ENCODE results near the gene EDN2. TPM values are rescaled to one million over a fixed set of nuclear protein-coding genes. Genes with fewer than 3 reads are reported as not detected.

EDN2 gene
- polyA plus RNA-seq, 1 experiment: 0.19 TPM

GRCh38 chr1:41429641-41430035 lies 54.8 kb downstream of the EDN2 start:
- no peaks in the 10 kb centered on the region; the same call in 1 of the 2 replicates for H3K9me3 ChIP-seq (ENCODE audit: control insufficient read depth, insufficient read depth, low read length)
- CTCF ChIA-PET: interaction anchor here (1.0 to 2.8 kb wide), 2 partner anchors 12 to 87 kb away, joined by 3 to 11 read pairs; no protein-coding TSS in a partner anchor
- POLR2A ChIA-PET: no interaction called here
- no peak overlapping the region for H3K27ac ChIP-seq (ENCODE audit: low read depth, low read length)
- no peak overlapping the region for H3K4me3 ChIP-seq (ENCODE audit: low read depth, low read length)
- no peak for DNase-seq (ENCODE audit: low read depth, low spot score)
- no peaks in the 10 kb centered on the region for H3K27me3 ChIP-seq (ENCODE audit: control insufficient read depth, insufficient read depth, low read length)
- TF ChIP-seq CTCF (IDR thresholded peaks at IDR 0.05; ENCODE audit: low read depth, low read length): no peak

Small RNAs within 50 kb of the gene (small RNA-seq; reads per million reads assigned to genes)
- not detected for gene RNA5SP45 (ENCODE audit: insufficient read length, low read depth)

Other genes starting within 250 kb of the EDN2 start
- gene SCMH1, start 242.4 kb downstream of the EDN2 start, polyA plus RNA-seq (2011; rRNA removed): 32.1 and 37.5 TPM in 2 replicates
- gene FOXO6, start 123.2 kb downstream of the EDN2 start, polyA plus RNA-seq (2011; rRNA removed): not detected in 2 replicates